AG10803 (cell line): Measurements from ENCODE around the gene UNC5B.

Experiments used
- DNase-seq: peaks from one replicate; pipeline ENCODE4 v3.0.0; 2010; ENCODE audit warnings: low read depth
- H3K4me3 ChIP-seq: 2 replicates; pipeline ENCODE4 v1.5.1; 2011; ENCODE audit warnings: mild to moderate bottlenecking, low read length, control low read depth
- CTCF ChIP-seq: conservative IDR thresholded peaks from 2 replicates; pipeline ENCODE4 v1.5.1; 2011; ENCODE audit warnings: mild to moderate bottlenecking, low read length, control low read depth, inconsistent platforms

Gene UNC5B

GRCh38 chr10:71245420-71246325, 33.3 kb downstream of the UNC5B start:
- no peak for DNase-seq
- no peak for TF ChIP-seq CTCF
- H3K4me3 ChIP-seq, result no peak overlapping the region

DNA sequence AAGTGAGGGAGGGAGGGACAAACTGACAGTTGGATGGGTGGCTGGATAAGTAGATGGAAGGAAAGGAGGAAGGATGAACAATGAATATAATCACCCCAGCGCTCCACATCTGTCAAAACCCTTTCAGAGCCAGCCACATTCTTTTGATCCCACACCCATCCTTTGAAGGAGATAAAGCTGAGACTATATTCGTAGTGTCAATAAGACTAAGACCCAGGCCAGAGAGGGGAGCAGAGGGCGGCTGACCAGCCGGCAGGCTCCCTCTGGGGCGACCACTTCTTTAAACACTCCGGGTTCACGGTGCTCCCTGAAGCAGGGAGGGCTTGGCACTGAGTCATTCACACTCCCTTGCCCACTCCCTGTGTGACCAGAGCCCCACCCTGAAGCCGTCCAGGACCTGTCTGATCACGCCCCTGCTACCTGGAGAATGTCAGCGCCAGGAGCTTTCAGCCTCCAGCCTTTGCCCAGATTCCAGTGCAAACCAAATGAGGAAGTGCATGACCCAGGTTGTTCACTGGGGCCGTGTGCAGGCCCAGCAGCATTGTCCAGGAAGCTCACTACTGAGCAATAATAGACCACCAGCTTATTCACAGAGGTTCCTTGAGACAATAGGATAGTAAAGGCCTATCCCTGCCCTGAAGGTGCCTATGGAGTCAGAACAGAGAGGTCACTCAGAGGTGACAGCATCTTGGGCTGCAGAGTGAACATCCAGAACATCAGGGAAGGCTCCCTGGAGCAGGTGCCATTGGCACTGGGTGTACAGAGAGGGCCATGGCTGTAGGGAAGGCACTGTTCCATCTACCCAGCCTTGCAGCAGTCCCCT, 34.4 kb downstream of the UNC5B start:
- no peak overlapping the region for H3K4me3 ChIP-seq
- no peak for DNase-seq
- no peak for TF ChIP-seq CTCF

DNA sequence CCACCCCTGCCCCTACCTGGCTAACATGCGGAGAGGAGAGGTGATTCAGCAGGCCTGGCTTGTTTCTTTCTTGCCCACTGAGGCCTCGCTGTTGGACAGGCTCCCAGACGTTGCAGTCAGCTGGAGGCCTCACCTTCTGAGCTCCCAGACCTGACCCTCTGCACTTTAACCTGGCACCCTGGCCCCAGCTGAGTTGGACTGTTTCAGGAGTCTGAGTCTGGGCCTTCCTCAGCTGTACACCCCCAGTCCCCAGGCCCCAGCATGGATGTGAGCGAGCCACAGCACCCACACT, 35.0 kb downstream of the UNC5B start:
- DNase-seq, result no peak
- H3K4me3 ChIP-seq, result no peak overlapping the region
- TF ChIP-seq CTCF, result no peak

GRCh38 chr10:71247804-71248203, 35.4 kb downstream of the UNC5B start:
- no peak for DNase-seq
- no peak overlapping the region for H3K4me3 ChIP-seq
- no peak for TF ChIP-seq CTCF

DNA sequence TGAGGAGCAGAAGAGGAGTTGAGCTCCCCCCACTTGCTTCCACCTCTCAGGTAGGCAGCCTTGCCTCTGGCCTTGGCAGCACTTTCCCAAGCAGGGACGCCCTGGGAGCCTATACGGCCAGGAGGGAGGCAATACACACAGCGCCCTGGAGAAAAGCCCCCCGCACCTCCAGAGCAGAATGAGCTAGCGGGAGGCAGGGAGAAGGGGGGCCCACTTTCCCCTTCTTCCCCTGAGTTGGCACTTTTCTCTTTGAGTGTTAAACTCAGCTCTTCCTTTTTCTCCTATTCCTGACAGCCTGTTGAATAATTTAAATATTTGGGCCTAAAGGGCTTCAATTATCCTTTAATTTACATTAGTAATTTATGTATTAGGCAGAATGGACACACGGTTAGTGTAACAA, 35.8 kb downstream of the UNC5B start:
- DNase-seq, result no peak
- no peak overlapping the region for H3K4me3 ChIP-seq
- TF ChIP-seq CTCF, result no peak

GRCh38 chr10:71249996-71250395, 37.6 kb downstream of the UNC5B start:
- no peak for TF ChIP-seq CTCF
- DNase-seq, result no peak
- H3K4me3 ChIP-seq, result no peak overlapping the region

- TF ChIP-seq CTCF, result no peak
- no peak overlapping the region for H3K4me3 ChIP-seq
- peak; percentile 79 for DNase-seq
Observed at GRCh38 chr10:71250405-71250804, 38.0 kb downstream of the UNC5B start.
